K562 (cell line): Measurements from ENCODE around the gene MOXD1. TPM values are rescaled to one million over a fixed set of nuclear protein-coding genes. Genes with fewer than 3 reads are reported as not detected.

Source experiments
- polyA plus RNA-seq, 8 experiments: library from polyadenylated mRNA; depleted of rRNA in 4 of 8; stranded (reverse) in 5 of 8; unstranded in 3 of 8; fragments of >200 nt; fragmentation: Nextera tagmentation in 2 of 8; fragmentation: Illumina TruSeq in 1 of 8; extraction: Ambion mirVana in 2 of 8; extraction: Trizol in 1 of 8; gene quantifications; 2 replicates each; pipeline versions ENCODE4 v1.2.1 to v1.2.3, GENCODE V29; 2011 to 2014; ENCODE audit warnings: inconsistent platforms in 1 of 8, missing spikeins in 1 of 8
- total RNA-seq, 7 experiments: library from RNA; depleted of rRNA in 6 of 7; stranded (reverse); fragments of >200 nt in 6 of 7; fragmentation: Illumina TruSeq in 2 of 7; extraction: Trizol in 2 of 7; gene quantifications; 2 replicates each; pipeline versions ENCODE4 v1.2.1 to v1.2.3, GENCODE V29; 2011 to 2021; ENCODE audit warnings: low replicate concordance in 1 of 7

MOXD1 gene
- total and polyA plus RNA-seq, 9 of the 15 experiments (the other 6 are each of a cell fraction or from before 2014, with no cell fraction given), result not detected

Other genes with a start within 250 kb of the MOXD1 start
- 15.5 and 22.5 TPM in 2 replicates for gene STX7, start 111.6 kb upstream of the MOXD1 start, total RNA-seq (2014; rRNA removed)
- gene STX7, start 111.6 kb upstream of the MOXD1 start, total RNA-seq (2014; rRNA removed; fragmentation: Illumina TruSeq; extraction: Trizol), result 26.7 and 29.4 TPM in 2 replicates
- gene STX7, start 111.6 kb upstream of the MOXD1 start, total RNA-seq (2015; rRNA removed; fragmentation: Illumina TruSeq; extraction: Trizol), result 24.5 and 30.3 TPM in 2 replicates
- 24.8 and 25.3 TPM in 2 replicates for gene STX7, start 111.6 kb upstream of the MOXD1 start, total RNA-seq (2021)
- gene STX7, start 111.6 kb upstream of the MOXD1 start, polyA plus RNA-seq (2011; rRNA removed), result 29.0 and 34.4 TPM in 2 replicates
- gene STX7, start 111.6 kb upstream of the MOXD1 start, polyA plus RNA-seq (2014; fragmentation: Illumina TruSeq; extraction: Trizol), result 26.9 and 28.4 TPM in 2 replicates
- gene STX7, start 111.6 kb upstream of the MOXD1 start, polyA plus RNA-seq (2014; fragmentation: Nextera tagmentation; extraction: Ambion mirVana), result 10 to 100 TPM; 13.0 to 14.6 TPM
- 15.0 and 15.6 TPM in 2 replicates for gene STX7, start 111.6 kb upstream of the MOXD1 start, polyA plus RNA-seq (2014; rRNA removed)
- gene TAAR9, start 136.8 kb upstream of the MOXD1 start, total RNA-seq (2014; rRNA removed), result not detected in 2 replicates
- gene TAAR9, start 136.8 kb upstream of the MOXD1 start, total RNA-seq (2014; rRNA removed; fragmentation: Illumina TruSeq; extraction: Trizol), result not detected in 2 replicates
- gene TAAR9, start 136.8 kb upstream of the MOXD1 start, total RNA-seq (2015; rRNA removed; fragmentation: Illumina TruSeq; extraction: Trizol), result not detected in 2 replicates
- not detected in 2 replicates for gene TAAR9, start 136.8 kb upstream of the MOXD1 start, total RNA-seq (2021)
- gene TAAR9, start 136.8 kb upstream of the MOXD1 start, polyA plus RNA-seq (2011; rRNA removed), result not detected in 2 replicates
- not detected in 2 replicates for gene TAAR9, start 136.8 kb upstream of the MOXD1 start, polyA plus RNA-seq (2014; fragmentation: Illumina TruSeq; extraction: Trizol)
- gene TAAR9, start 136.8 kb upstream of the MOXD1 start, polyA plus RNA-seq (2014; fragmentation: Nextera tagmentation; extraction: Ambion mirVana), result not detected
- not detected in 2 replicates for gene TAAR9, start 136.8 kb upstream of the MOXD1 start, polyA plus RNA-seq (2014; rRNA removed)
- not detected in 2 replicates for gene TAAR8, start 151.2 kb upstream of the MOXD1 start, total RNA-seq (2014; rRNA removed)
- not detected in 2 replicates for gene TAAR8, start 151.2 kb upstream of the MOXD1 start, total RNA-seq (2014; rRNA removed; fragmentation: Illumina TruSeq; extraction: Trizol)
- gene TAAR8, start 151.2 kb upstream of the MOXD1 start, total RNA-seq (2015; rRNA removed; fragmentation: Illumina TruSeq; extraction: Trizol), result not detected in 2 replicates
- gene TAAR8, start 151.2 kb upstream of the MOXD1 start, total RNA-seq (2021), result not detected in 2 replicates
- not detected in 2 replicates for gene TAAR8, start 151.2 kb upstream of the MOXD1 start, polyA plus RNA-seq (2011; rRNA removed)
- gene TAAR8, start 151.2 kb upstream of the MOXD1 start, polyA plus RNA-seq (2014; fragmentation: Illumina TruSeq; extraction: Trizol), result not detected in 2 replicates
- gene TAAR8, start 151.2 kb upstream of the MOXD1 start, polyA plus RNA-seq (2014; fragmentation: Nextera tagmentation; extraction: Ambion mirVana), result not detected
- not detected in 2 replicates for gene TAAR8, start 151.2 kb upstream of the MOXD1 start, polyA plus RNA-seq (2014; rRNA removed)
- not detected in 2 replicates for gene TAAR6, start 168.8 kb upstream of the MOXD1 start, total RNA-seq (2014; rRNA removed)
- not detected in 2 replicates for gene TAAR6, start 168.8 kb upstream of the MOXD1 start, total RNA-seq (2014; rRNA removed; fragmentation: Illumina TruSeq; extraction: Trizol)
- gene TAAR6, start 168.8 kb upstream of the MOXD1 start, total RNA-seq (2015; rRNA removed; fragmentation: Illumina TruSeq; extraction: Trizol), result not detected in 2 replicates
- not detected in 2 replicates for gene TAAR6, start 168.8 kb upstream of the MOXD1 start, total RNA-seq (2021)
- gene TAAR6, start 168.8 kb upstream of the MOXD1 start, polyA plus RNA-seq (2011; rRNA removed), result not detected in 2 replicates
- gene TAAR6, start 168.8 kb upstream of the MOXD1 start, polyA plus RNA-seq (2014; fragmentation: Illumina TruSeq; extraction: Trizol), result not detected in 2 replicates
- not detected for gene TAAR6, start 168.8 kb upstream of the MOXD1 start, polyA plus RNA-seq (2014; fragmentation: Nextera tagmentation; extraction: Ambion mirVana)
- not detected in 2 replicates for gene TAAR6, start 168.8 kb upstream of the MOXD1 start, polyA plus RNA-seq (2014; rRNA removed)
- not detected in 2 replicates for gene TAAR5, start 188.3 kb upstream of the MOXD1 start, total RNA-seq (2014; rRNA removed)
- not detected in 2 replicates for gene TAAR5, start 188.3 kb upstream of the MOXD1 start, total RNA-seq (2014; rRNA removed; fragmentation: Illumina TruSeq; extraction: Trizol)
- gene TAAR5, start 188.3 kb upstream of the MOXD1 start, total RNA-seq (2015; rRNA removed; fragmentation: Illumina TruSeq; extraction: Trizol), result not detected in 2 replicates
- not detected in 2 replicates for gene TAAR5, start 188.3 kb upstream of the MOXD1 start, total RNA-seq (2021)
- not detected in 2 replicates for gene TAAR5, start 188.3 kb upstream of the MOXD1 start, polyA plus RNA-seq (2011; rRNA removed)
- not detected in 2 replicates for gene TAAR5, start 188.3 kb upstream of the MOXD1 start, polyA plus RNA-seq (2014; fragmentation: Illumina TruSeq; extraction: Trizol)
- not detected for gene TAAR5, start 188.3 kb upstream of the MOXD1 start, polyA plus RNA-seq (2014; fragmentation: Nextera tagmentation; extraction: Ambion mirVana)
- gene TAAR5, start 188.3 kb upstream of the MOXD1 start, polyA plus RNA-seq (2014; rRNA removed), result not detected in 2 replicates
- not detected in 2 replicates for gene TAAR2, start 222.8 kb upstream of the MOXD1 start, total RNA-seq (2014; rRNA removed)
- not detected in 2 replicates for gene TAAR2, start 222.8 kb upstream of the MOXD1 start, total RNA-seq (2014; rRNA removed; fragmentation: Illumina TruSeq; extraction: Trizol)
- gene TAAR2, start 222.8 kb upstream of the MOXD1 start, total RNA-seq (2015; rRNA removed; fragmentation: Illumina TruSeq; extraction: Trizol), result not detected in 2 replicates
- gene TAAR2, start 222.8 kb upstream of the MOXD1 start, total RNA-seq (2021), result not detected in 2 replicates
- not detected in 2 replicates for gene TAAR2, start 222.8 kb upstream of the MOXD1 start, polyA plus RNA-seq (2011; rRNA removed)
- not detected in 2 replicates for gene TAAR2, start 222.8 kb upstream of the MOXD1 start, polyA plus RNA-seq (2014; fragmentation: Illumina TruSeq; extraction: Trizol)
- not detected for gene TAAR2, start 222.8 kb upstream of the MOXD1 start, polyA plus RNA-seq (2014; fragmentation: Nextera tagmentation; extraction: Ambion mirVana)
- gene TAAR2, start 222.8 kb upstream of the MOXD1 start, polyA plus RNA-seq (2014; rRNA removed), result not detected in 2 replicates